Measurements from ENCODE around the gene C10orf88.

The C10orf88 gene

DNA sequence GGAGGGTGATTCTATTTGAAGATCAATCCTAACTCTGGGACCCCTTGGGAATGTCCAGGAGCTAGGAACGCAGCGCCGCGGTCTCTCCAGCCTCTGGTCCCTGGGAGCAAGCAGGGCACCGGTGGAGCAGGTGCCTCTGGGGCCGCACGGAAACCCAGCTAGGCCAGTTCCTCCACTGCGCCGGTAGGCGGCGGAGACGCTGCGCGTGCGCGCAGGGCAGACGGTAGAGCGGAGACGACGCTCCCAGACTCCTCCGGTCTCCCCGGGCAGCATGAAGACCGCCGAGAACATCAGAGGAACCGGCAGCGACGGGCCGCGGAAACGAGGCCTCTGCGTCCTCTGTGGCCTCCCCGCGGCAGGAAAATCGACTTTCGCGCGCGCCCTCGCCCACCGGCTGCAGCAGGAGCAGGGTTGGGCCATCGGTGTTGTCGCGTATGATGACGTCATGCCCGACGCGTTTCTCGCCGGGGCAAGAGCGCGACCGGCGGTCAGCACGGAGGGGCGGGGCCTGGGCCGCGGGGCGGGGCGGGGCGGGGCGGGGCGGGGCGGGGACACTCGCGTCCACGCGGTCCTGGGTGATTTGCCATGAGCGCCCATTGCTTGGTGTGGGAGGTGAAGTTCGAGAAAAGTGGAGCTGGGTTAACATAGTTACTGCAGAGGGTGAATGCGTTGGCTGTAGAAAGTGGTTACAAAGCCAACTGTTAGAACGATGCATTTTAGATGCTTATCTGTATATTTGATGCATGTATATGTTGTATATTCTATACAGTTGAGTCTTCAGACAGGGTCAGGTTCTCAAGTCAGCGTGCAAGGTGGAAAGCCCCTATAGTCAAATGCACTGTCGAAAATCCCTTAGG is 26.4 kb upstream of the C10orf88 start, which contains the start of gene PSTK:
PSTK (plus strand) TSS at position 193 of the 857 bp plus-strand sequence; CDS start at position 272, 79 bp downstream.
- CTCF ChIA-PET: interaction anchor here (0.7 to 1.0 kb wide), 2 partner anchors 9 to 27 kb away, joined by 3 to 4 read pairs; no protein-coding TSS in a partner anchor

DNA sequence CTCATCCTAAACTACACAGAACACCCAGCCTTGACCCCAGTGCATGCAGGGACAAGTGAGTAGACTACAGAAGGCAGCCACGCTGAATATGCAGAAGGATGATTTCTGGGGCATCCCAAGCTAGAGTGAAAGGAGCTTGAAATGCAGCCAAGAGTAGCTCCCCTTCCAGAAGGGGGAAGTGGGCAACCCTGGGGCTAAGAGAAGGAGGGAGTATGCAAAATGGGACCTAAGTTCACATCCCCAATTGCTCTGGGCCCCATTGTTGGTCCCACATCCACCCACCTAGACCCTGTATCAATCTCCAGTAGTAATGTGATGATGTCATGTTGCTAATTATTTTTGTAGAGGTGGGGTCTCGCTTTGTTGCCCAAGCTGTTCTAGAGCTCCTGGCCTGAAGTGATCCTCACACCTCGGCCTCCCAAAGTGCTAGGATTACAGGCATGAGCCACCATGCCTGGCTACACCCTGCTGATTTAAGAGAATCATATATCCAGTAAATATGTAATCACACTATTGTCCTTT is 20.6 kb upstream of the C10orf88 start:
- DNase-seq (ENCODE audit: extremely low spot score): no peak
- CTCF ChIA-PET: no interaction called here
- POLR2A ChIA-PET: no interaction called here
- no peak for TF ChIP-seq SUZ12 (IDR thresholded peaks at IDR 0.05)
- no peak for TF ChIP-seq CTBP1 (IDR thresholded peaks at IDR 0.05; ENCODE audit: borderline replicate concordance)
- no peak for TF ChIP-seq SP1 (IDR thresholded peaks at IDR 0.05)
- TF ChIP-seq FOXK2 (IDR thresholded peaks at IDR 0.05): no peak
- TF ChIP-seq ELF4 (IDR thresholded peaks at IDR 0.05): no peak
- TF ChIP-seq BHLHE40 (IDR thresholded peaks at IDR 0.05; ENCODE audit: borderline replicate concordance): no peak
- TF ChIP-seq TARDBP (IDR thresholded peaks at IDR 0.05): no peak
- TF ChIP-seq LEF1 (IDR thresholded peaks at IDR 0.05; ENCODE audit: borderline replicate concordance): no peak
- TF ChIP-seq HDGF (IDR thresholded peaks at IDR 0.05; ENCODE audit: borderline replicate concordance): no peak
- no peak for TF ChIP-seq FOXM1 (IDR thresholded peaks at IDR 0.05; ENCODE audit: borderline replicate concordance)
- TF ChIP-seq ARNT (IDR thresholded peaks at IDR 0.05): no peak
- no peak for TF ChIP-seq FOXA1 (IDR thresholded peaks at IDR 0.05)
- TF ChIP-seq L3MBTL2 (conservative IDR thresholded peaks at IDR 0.05): no peak
- TF ChIP-seq, protein P1, sequence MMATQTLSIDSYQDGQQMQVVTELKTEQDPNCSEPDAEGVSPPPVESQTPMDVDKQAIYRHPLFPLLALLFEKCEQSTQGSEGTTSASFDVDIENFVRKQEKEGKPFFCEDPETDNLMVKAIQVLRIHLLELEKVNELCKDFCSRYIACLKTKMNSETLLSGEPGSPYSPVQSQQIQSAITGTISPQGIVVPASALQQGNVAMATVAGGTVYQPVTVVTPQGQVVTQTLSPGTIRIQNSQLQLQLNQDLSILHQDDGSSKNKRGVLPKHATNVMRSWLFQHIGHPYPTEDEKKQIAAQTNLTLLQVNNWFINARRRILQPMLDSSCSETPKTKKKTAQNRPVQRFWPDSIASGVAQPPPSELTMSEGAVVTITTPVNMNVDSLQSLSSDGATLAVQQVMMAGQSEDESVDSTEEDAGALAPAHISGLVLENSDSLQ (IDR thresholded peaks at IDR 0.05): no peak
- TF ChIP-seq ZNF384 (IDR thresholded peaks at IDR 0.05): no peak
- TF ChIP-seq NFRKB (IDR thresholded peaks at IDR 0.05): no peak

More for the DNA sequence above, 26.4 kb upstream of the C10orf88 start, which contains the start of gene PSTK:
- TF ChIP-seq L3MBTL2 (conservative IDR thresholded peaks at IDR 0.05) (peak; percentile 98), FOXK2 (IDR thresholded peaks at IDR 0.05) (no peak), SP1 (IDR thresholded peaks at IDR 0.05) (no peak), FOXM1 (IDR thresholded peaks at IDR 0.05; ENCODE audit: borderline replicate concordance) (peak; percentile 27; the same call in 1 of the 2 replicates), ELF4 (IDR thresholded peaks at IDR 0.05) (peak; percentile 64; the same call in 1 of the 2 replicates), LEF1 (IDR thresholded peaks at IDR 0.05; ENCODE audit: borderline replicate concordance) (0 out of 2 replicates have a peak, but pooled peaks have one; percentile 40)
- TF ChIP-seq, protein P1 (IDR thresholded peaks at IDR 0.05): no peak
- peak; percentile 96 for DNase-seq (ENCODE audit: extremely low spot score)
- POLR2A ChIA-PET: interaction anchor here (0.6 to 3.2 kb wide), 12 partner anchors 9 to 28 kb away, joined by 3 to 22 read pairs (median 4); partner anchors contain the start of genes ACADSB, C10orf88 and IKZF5

DNA sequence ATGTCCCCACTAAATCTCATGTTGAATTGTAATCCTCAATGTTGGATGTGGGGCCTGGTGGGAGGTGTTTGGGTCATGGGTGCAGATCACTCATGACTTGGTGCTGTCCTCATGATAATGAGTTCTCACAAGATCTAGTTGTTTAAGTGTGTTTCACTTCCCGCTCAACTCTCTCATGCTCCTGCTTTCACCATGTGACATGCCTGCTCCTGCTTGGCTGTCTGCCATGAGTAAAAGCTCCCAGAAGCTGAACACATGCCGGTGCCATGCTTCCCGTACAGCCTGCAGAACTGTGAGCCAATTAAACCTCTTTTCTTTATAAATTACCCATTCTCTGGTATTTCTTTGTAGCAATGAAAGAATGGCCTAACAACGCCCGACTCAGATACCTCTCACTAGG is 20.0 kb upstream of the C10orf88 start:
- DNase-seq (ENCODE audit: extremely low spot score): no peak
- POLR2A ChIA-PET: no interaction called here
- TF ChIP-seq HDGF (IDR thresholded peaks at IDR 0.05; ENCODE audit: borderline replicate concordance): no peak
- CTCF ChIA-PET: no interaction called here

DNA sequence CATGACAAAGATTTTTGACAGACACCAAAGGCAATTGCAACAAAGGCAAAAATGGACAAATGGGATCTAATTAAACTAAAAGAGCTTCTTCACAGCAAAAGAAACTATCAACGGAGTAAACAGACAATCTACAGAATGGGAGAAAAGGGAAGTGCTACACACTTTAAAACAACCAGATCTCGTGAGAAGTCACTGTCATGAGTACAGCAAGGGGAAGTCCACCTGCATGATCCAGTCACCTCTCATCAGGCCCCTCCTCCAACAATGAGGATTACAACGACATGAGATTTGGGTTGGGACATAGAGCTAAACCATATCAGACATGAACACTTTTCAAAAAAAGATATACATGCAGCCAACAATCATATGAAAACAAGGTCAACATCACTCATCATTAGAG is 14.7 kb upstream of the C10orf88 start:
- CTCF ChIA-PET: interaction anchor here (0.6 kb wide), 1 partner anchor 14 kb away, joined by 3 read pairs; no protein-coding TSS in a partner anchor
- no peak for TF ChIP-seq HDGF (IDR thresholded peaks at IDR 0.05; ENCODE audit: borderline replicate concordance)
- TF ChIP-seq ARNT (IDR thresholded peaks at IDR 0.05): no peak
- no peak for TF ChIP-seq CTBP1 (IDR thresholded peaks at IDR 0.05; ENCODE audit: borderline replicate concordance)
- no peak for TF ChIP-seq ELF4 (IDR thresholded peaks at IDR 0.05)
- TF ChIP-seq ZNF384 (IDR thresholded peaks at IDR 0.05): no peak
- no peak for TF ChIP-seq L3MBTL2 (conservative IDR thresholded peaks at IDR 0.05)
- TF ChIP-seq, protein P1 (IDR thresholded peaks at IDR 0.05): no peak
- TF ChIP-seq TARDBP (IDR thresholded peaks at IDR 0.05): no peak
- no peak for TF ChIP-seq SP1 (IDR thresholded peaks at IDR 0.05)
- TF ChIP-seq NFRKB (IDR thresholded peaks at IDR 0.05): no peak
- no peak for TF ChIP-seq FOXK2 (IDR thresholded peaks at IDR 0.05)
- POLR2A ChIA-PET: no interaction called here
- no peak for DNase-seq (ENCODE audit: extremely low spot score)

DNA sequence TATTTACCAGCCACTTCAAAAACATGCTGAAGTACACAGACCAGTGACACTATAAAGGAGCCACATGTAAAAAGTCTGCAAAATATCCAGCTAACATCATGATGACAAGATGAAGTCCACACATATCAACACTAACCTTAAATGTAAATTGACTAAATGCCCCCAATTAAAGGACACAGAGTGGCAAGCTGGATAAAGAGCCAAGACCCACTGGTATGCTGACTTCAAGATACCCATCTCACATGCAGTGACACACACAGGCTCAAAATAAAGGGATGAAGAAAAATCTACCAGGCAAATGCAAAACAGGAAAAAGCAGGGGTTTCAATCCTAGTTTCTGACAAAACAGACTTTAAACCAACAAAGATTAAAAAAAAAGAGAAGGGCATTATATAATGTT is 12.9 kb upstream of the C10orf88 start:
- no peak for TF ChIP-seq HDGF (IDR thresholded peaks at IDR 0.05; ENCODE audit: borderline replicate concordance)
- TF ChIP-seq BHLHE40 (IDR thresholded peaks at IDR 0.05; ENCODE audit: borderline replicate concordance): no peak
- TF ChIP-seq CTBP1 (IDR thresholded peaks at IDR 0.05; ENCODE audit: borderline replicate concordance): no peak
- TF ChIP-seq L3MBTL2 (conservative IDR thresholded peaks at IDR 0.05): no peak
- TF ChIP-seq NFRKB (IDR thresholded peaks at IDR 0.05): no peak
- no peak for TF ChIP-seq FOXA1 (IDR thresholded peaks at IDR 0.05)
- no peak for TF ChIP-seq ZNF384 (IDR thresholded peaks at IDR 0.05)
- no peak for TF ChIP-seq ARNT (IDR thresholded peaks at IDR 0.05)
- no peak for TF ChIP-seq FOXK2 (IDR thresholded peaks at IDR 0.05)
- no peak for TF ChIP-seq LEF1 (IDR thresholded peaks at IDR 0.05; ENCODE audit: borderline replicate concordance)
- TF ChIP-seq, protein P1 (IDR thresholded peaks at IDR 0.05): no peak
- no peak for TF ChIP-seq SP1 (IDR thresholded peaks at IDR 0.05)
- TF ChIP-seq SUZ12 (IDR thresholded peaks at IDR 0.05): no peak
- no peak for TF ChIP-seq TARDBP (IDR thresholded peaks at IDR 0.05)
- no peak for TF ChIP-seq ELF4 (IDR thresholded peaks at IDR 0.05)
- ChIA-PET POLR2A (no interaction called here), CTCF (no interaction called here)
- DNase-seq (ENCODE audit: extremely low spot score): no peak

All from HEK293T (cell line).